Measurements from ENCODE around the gene KIF7.
A peak's percentile ranks its signal among the peaks of the same experiment; 100 is the strongest.
"Not testable (repeated sequence)": the region's sequence is repeated elsewhere in the genome, so short reads cannot be mapped to it uniquely, and the experiment has no call there.

KIF7 gene

GRCh38 chr15:89693696-89694095 lies 38.4 kb upstream of the KIF7 start:
- Histone ChIP-seq H3K9ac (ENCODE audit: low read length) (no peak overlapping the region), H3K4me2 (ENCODE audit: low read length) (no peak overlapping the region), H3K9me3 (ENCODE audit: insufficient read depth, low read length) (no peaks in the 10 kb centered on the region), H3K4me3 (ENCODE audit: low read length) (no peak overlapping the region), H3K79me2 (ENCODE audit: low read length) (no peaks in the 10 kb centered on the region), H3K36me3 (replicated peaks; ENCODE audit: low read depth, low read length) (no peaks in the 10 kb centered on the region), H2AFZ (ENCODE audit: low read depth, low read length) (no peak overlapping the region), H4K20me1 (ENCODE audit: insufficient read depth, low read length) (no peaks in the 10 kb centered on the region), H3K4me1 (ENCODE audit: low read length) (peaks cover 16% of the 10 kb centered on the region; the same call in 1 of the 2 replicates), H3K27me3 (ENCODE audit: low read depth, low read length) (peaks cover 15% of the 10 kb centered on the region; the same call in 1 of the 2 replicates), H3K27ac (ENCODE audit: low read length) (no peak overlapping the region)
- TF ChIP-seq CTCF (IDR thresholded peaks at IDR 0.05; ENCODE audit: low read depth, low read length) = no peak
- no peak for TF ChIP-seq EZH2phosphoT487 (IDR thresholded peaks at IDR 0.05; ENCODE audit: low read depth)

GRCh38 chr15:89693091-89693490 lies 37.8 kb upstream of the KIF7 start:
- Histone ChIP-seq H3K9ac (ENCODE audit: low read length) (no peak overlapping the region), H3K27ac (ENCODE audit: low read length) (no peak overlapping the region), H3K27me3 (ENCODE audit: low read depth, low read length) (peaks cover 15% of the 10 kb centered on the region; the same call in 1 of the 2 replicates), H3K4me3 (ENCODE audit: low read length) (no peak overlapping the region), H3K36me3 (replicated peaks; ENCODE audit: low read depth, low read length) (no peaks in the 10 kb centered on the region), H3K4me1 (ENCODE audit: low read length) (peaks cover 16% of the 10 kb centered on the region; the same call in 1 of the 2 replicates), H3K4me2 (ENCODE audit: low read length) (no peak overlapping the region), H3K9me3 (ENCODE audit: insufficient read depth, low read length) (no peaks in the 10 kb centered on the region), H2AFZ (ENCODE audit: low read depth, low read length) (no peak overlapping the region), H3K79me2 (ENCODE audit: low read length) (no peaks in the 10 kb centered on the region), H4K20me1 (ENCODE audit: insufficient read depth, low read length) (no peaks in the 10 kb centered on the region)
- no peak for TF ChIP-seq EZH2phosphoT487 (IDR thresholded peaks at IDR 0.05; ENCODE audit: low read depth)
- TF ChIP-seq CTCF (IDR thresholded peaks at IDR 0.05; ENCODE audit: low read depth, low read length) = no peak

- TF ChIP-seq EZH2phosphoT487 (IDR thresholded peaks at IDR 0.05; ENCODE audit: low read depth) = no peak
- no peak for TF ChIP-seq CTCF (IDR thresholded peaks at IDR 0.05; ENCODE audit: low read depth, low read length)
- H2AFZ ChIP-seq (ENCODE audit: low read depth, low read length) = peak within 1 kb of the TSS; percentile 99
- H3K9ac ChIP-seq (ENCODE audit: low read length) = peak within 1 kb of the TSS; percentile 59
- H3K27ac ChIP-seq (ENCODE audit: low read length) = no peak within 1 kb of the TSS
- H3K4me2 ChIP-seq (ENCODE audit: low read length) = peak within 1 kb of the TSS; percentile 95
- peaks cover 8% of the 10 kb centered on the region; the same call in 1 of the 2 replicates for H3K27me3 ChIP-seq (ENCODE audit: low read depth, low read length)
- no peaks in the 10 kb centered on the region for H3K36me3 ChIP-seq (replicated peaks; ENCODE audit: low read depth, low read length)
- H3K9me3 ChIP-seq (ENCODE audit: insufficient read depth, low read length) = no peaks in the 10 kb centered on the region
- peak within 1 kb of the TSS; percentile 91 for H3K4me3 ChIP-seq (ENCODE audit: low read length)
- no peaks in the 10 kb centered on the region for H3K79me2 ChIP-seq (ENCODE audit: low read length)
- peaks cover 16% of the 10 kb centered on the region; the same call in 1 of the 2 replicates for H3K4me1 ChIP-seq (ENCODE audit: low read length)
- no peaks in the 10 kb centered on the region for H4K20me1 ChIP-seq (ENCODE audit: insufficient read depth, low read length)
Observed at GRCh38 chr15:89690276-89691218, 35.3 kb upstream of the KIF7 start, which contains the start of the genes PEX11A and WDR93. TSS of gene PEX11A (minus strand) at chr15:89690754. CDS start at chr15:89690632, 122 bp downstream. TSS of gene WDR93 (plus strand) at chr15:89690811. CDS start at chr15:89701747, 10,936 bp downstream.

GRCh38 chr15:89689930-89690275 lies 34.6 kb upstream of the KIF7 start:
- H3K4me2 ChIP-seq (ENCODE audit: low read length) = peak overlapping the region; percentile 95
- not testable (repeated sequence) for H3K27me3 ChIP-seq (ENCODE audit: low read depth, low read length); H3K9me3 ChIP-seq (ENCODE audit: insufficient read depth, low read length); H3K36me3 ChIP-seq (replicated peaks; ENCODE audit: low read depth, low read length); H3K79me2 ChIP-seq (ENCODE audit: low read length); H3K27ac ChIP-seq (ENCODE audit: low read length); H4K20me1 ChIP-seq (ENCODE audit: insufficient read depth, low read length)
- H3K9ac ChIP-seq (ENCODE audit: low read length) = peak overlapping the region; percentile 59
- H3K4me1 ChIP-seq (ENCODE audit: low read length) = peaks cover 16% of the 10 kb centered on the region; the same call in 1 of the 2 replicates
- H3K4me3 ChIP-seq (ENCODE audit: low read length) = peak overlapping the region; percentile 91
- peak overlapping the region; percentile 99 for H2AFZ ChIP-seq (ENCODE audit: low read depth, low read length)
